DMS114 treated with DMSO at 0.1 percent for 48 hours (cell line): Measurements from ENCODE around the gene PSMA6.
"Not testable (repeated sequence)": the region's sequence is repeated elsewhere in the genome, so short reads cannot be mapped to it uniquely, and the experiment has no call there.

Experiments
- DNase-seq: peaks from one replicate; lab custom pipeline; 2025; ENCODE audit not compliant: unreplicated experiment; lab: John Stamatoyannopoulos, UW

The PSMA6 gene

GRCh38 chr14:35342489-35343010 lies 50.4 kb downstream of the PSMA6 start:
- no peak for DNase-seq

- DNase-seq: no peak
Observed at GRCh38 chr14:35343702-35344101, 51.5 kb downstream of the PSMA6 start.

GRCh38 chr14:35344107-35344807 lies 52.1 kb downstream of the PSMA6 start:
- DNase-seq: no peak

- DNase-seq: no peak
Observed at GRCh38 chr14:35346738-35347322, 54.6 kb downstream of the PSMA6 start.

- DNase-seq: no peak
Observed at GRCh38 chr14:35347323-35348043, 55.3 kb downstream of the PSMA6 start.

GRCh38 chr14:35348044-35348380 lies 55.8 kb downstream of the PSMA6 start:
- DNase-seq: not testable (repeated sequence)

GRCh38 chr14:35349496-35350365 lies 57.5 kb downstream of the PSMA6 start:
- DNase-seq: no peak

- DNase-seq: no peak
Observed at GRCh38 chr14:35351497-35351896, 59.3 kb downstream of the PSMA6 start.

- DNase-seq: no peak
Observed at GRCh38 chr14:35351897-35352273, 59.7 kb downstream of the PSMA6 start.

GRCh38 chr14:35352274-35353233 lies 60.4 kb downstream of the PSMA6 start:
- no peak for DNase-seq

- no peak for DNase-seq
Observed at GRCh38 chr14:35353409-35354172, 61.4 kb downstream of the PSMA6 start.

GRCh38 chr14:35355235-35355634 lies 63.1 kb downstream of the PSMA6 start:
- not testable (repeated sequence) for DNase-seq

GRCh38 chr14:35355981-35356841 lies 64.0 kb downstream of the PSMA6 start:
- no peak for DNase-seq

- DNase-seq: not testable (repeated sequence)
Observed at GRCh38 chr14:35359655-35360054, 67.5 kb downstream of the PSMA6 start.

- DNase-seq: no peak
Observed at GRCh38 chr14:35361141-35361480, 68.9 kb downstream of the PSMA6 start.

- DNase-seq: no peak
Observed at GRCh38 chr14:35362450-35362849, 70.3 kb downstream of the PSMA6 start.

- DNase-seq: no peak
Observed at GRCh38 chr14:35362911-35363374, 70.8 kb downstream of the PSMA6 start.
